ENCODE measurements around the gene THRB.

Gene THRB

DNA sequence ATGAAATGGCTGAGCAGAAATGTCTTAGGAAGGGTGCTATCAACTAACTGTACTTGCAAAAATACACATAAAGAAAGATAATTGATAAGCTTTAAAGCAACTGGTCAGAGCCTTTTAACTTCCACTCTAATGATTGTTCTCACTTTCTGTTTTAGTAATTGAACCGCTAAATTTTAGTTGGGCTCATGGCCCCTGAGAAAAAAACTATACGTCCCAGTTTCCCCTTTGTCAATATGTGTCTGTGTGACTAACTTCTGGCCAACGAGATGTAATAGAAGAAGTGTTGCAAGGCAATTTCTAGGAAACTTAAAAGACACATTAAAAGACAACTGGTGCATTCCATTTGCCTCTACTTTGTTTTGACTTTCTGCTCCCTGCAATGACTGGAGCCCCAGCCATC is 325.7 kb downstream of the THRB start:
- TF ChIP-seq OVOL3 (tag by site-specific recombination; IDR thresholded peaks at IDR 0.05) (no peak), GFI1B (tag by site-specific recombination; IDR thresholded peaks at IDR 0.05) (no peak), KLF8 (tag by site-specific recombination; IDR thresholded peaks at IDR 0.05) (no peak), ZNF510 (tag by site-specific recombination; IDR thresholded peaks at IDR 0.05; ENCODE audit: insufficient replicate concordance) (no peak), ZNF266 (tag by site-specific recombination; IDR thresholded peaks at IDR 0.05; ENCODE audit: low read depth) (no peak), ZNF529 (tag by site-specific recombination; IDR thresholded peaks at IDR 0.05; ENCODE audit: insufficient replicate concordance) (no peak), SALL2 (tag by site-specific recombination; IDR thresholded peaks at IDR 0.05; ENCODE audit: borderline replicate concordance) (no peak), ZNF530 (tag by site-specific recombination; IDR thresholded peaks at IDR 0.05; ENCODE audit: low read depth) (no peak), ZFHX2 (tag by site-specific recombination; conservative IDR thresholded peaks at IDR 0.05) (no peak), HOXA7 (CRISPR knock-in tag; IDR thresholded peaks at IDR 0.05; ENCODE audit: borderline replicate concordance) (no peak), ZNF777 (tag by site-specific recombination; IDR thresholded peaks at IDR 0.05; ENCODE audit: borderline replicate concordance) (no peak)
- TF ChIP-seq, protein P1, sequence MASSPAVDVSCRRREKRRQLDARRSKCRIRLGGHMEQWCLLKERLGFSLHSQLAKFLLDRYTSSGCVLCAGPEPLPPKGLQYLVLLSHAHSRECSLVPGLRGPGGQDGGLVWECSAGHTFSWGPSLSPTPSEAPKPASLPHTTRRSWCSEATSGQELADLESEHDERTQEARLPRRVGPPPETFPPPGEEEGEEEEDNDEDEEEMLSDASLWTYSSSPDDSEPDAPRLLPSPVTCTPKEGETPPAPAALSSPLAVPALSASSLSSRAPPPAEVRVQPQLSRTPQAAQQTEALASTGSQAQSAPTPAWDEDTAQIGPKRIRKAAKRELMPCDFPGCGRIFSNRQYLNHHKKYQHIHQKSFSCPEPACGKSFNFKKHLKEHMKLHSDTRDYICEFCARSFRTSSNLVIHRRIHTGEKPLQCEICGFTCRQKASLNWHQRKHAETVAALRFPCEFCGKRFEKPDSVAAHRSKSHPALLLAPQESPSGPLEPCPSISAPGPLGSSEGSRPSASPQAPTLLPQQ (tag by site-specific recombination; IDR thresholded peaks at IDR 0.05) = no peak
- TF ChIP-seq, protein P2, sequence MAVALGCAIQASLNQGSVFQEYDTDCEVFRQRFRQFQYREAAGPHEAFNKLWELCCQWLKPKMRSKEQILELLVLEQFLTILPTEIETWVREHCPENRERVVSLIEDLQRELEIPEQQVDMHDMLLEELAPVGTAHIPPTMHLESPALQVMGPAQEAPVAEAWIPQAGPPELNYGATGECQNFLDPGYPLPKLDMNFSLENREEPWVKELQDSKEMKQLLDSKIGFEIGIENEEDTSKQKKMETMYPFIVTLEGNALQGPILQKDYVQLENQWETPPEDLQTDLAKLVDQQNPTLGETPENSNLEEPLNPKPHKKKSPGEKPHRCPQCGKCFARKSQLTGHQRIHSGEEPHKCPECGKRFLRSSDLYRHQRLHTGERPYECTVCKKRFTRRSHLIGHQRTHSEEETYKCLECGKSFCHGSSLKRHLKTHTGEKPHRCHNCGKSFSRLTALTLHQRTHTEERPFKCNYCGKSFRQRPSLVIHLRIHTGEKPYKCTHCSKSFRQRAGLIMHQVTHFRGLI (tag by site-specific recombination; IDR thresholded peaks at IDR 0.05) = no peak
- TF ChIP-seq, protein P3, sequence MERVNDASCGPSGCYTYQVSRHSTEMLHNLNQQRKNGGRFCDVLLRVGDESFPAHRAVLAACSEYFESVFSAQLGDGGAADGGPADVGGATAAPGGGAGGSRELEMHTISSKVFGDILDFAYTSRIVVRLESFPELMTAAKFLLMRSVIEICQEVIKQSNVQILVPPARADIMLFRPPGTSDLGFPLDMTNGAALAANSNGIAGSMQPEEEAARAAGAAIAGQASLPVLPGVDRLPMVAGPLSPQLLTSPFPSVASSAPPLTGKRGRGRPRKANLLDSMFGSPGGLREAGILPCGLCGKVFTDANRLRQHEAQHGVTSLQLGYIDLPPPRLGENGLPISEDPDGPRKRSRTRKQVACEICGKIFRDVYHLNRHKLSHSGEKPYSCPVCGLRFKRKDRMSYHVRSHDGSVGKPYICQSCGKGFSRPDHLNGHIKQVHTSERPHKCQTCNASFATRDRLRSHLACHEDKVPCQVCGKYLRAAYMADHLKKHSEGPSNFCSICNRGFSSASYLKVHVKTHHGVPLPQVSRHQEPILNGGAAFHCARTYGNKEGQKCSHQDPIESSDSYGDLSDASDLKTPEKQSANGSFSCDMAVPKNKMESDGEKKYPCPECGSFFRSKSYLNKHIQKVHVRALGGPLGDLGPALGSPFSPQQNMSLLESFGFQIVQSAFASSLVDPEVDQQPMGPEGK (tag by site-specific recombination; IDR thresholded peaks at IDR 0.05) = no peak
- Histone ChIP-seq H3K9me3 (ENCODE audit: control insufficient read depth, insufficient read depth, low read depth, low read length) (no peaks in the 10 kb centered on the region), H3K36me3 (ENCODE audit: control insufficient read depth in 2 of 2, insufficient read depth in 1 of 2, low read length in 2 of 2) (no peaks in the 10 kb centered on the region), H3K27ac (ENCODE audit: extremely low read depth, low read depth, low read length) (no peak overlapping the region), H3K4me3 (ENCODE audit: low read depth, low read length) (no peak overlapping the region), H3K4me1 (ENCODE audit: control insufficient read depth, insufficient read depth, low read length) (no peaks in the 10 kb centered on the region)
- ChIA-PET POLR2A (no interaction called here), CTCF (interaction anchor here (2.3 kb wide), 1 partner anchor 17 kb away, joined by 8 read pairs; no protein-coding TSS in a partner anchor)

DNA sequence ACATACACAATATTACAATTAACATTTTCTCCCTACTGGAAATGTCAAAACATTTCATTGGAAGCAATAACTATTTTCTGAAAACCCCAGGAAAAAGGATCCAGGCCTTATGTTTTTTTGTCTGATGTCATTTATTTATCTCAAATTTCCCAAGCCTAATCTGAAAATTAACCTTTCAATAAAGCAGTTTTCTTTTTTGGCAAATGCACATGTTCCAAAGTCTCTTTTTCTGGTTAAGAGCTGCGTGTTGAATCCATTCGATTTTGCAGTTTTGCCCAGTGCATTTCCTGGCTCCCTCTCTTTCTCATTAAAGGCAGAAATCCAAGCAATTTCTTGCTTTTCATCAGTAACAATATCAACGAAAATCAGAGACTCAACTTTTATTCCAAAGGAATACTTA is 327.2 kb downstream of the THRB start:
- Histone ChIP-seq H3K27ac (ENCODE audit: extremely low read depth, low read depth, low read length) (no peak overlapping the region), H3K4me1 (ENCODE audit: control insufficient read depth, insufficient read depth, low read length) (no peaks in the 10 kb centered on the region), H3K4me3 (ENCODE audit: low read depth, low read length) (no peak overlapping the region), H3K36me3 (ENCODE audit: control insufficient read depth in 2 of 2, insufficient read depth in 1 of 2, low read length in 2 of 2) (no peaks in the 10 kb centered on the region), H3K9me3 (ENCODE audit: control insufficient read depth, insufficient read depth, low read depth, low read length) (no peaks in the 10 kb centered on the region)
- CTCF ChIA-PET = interaction anchor here (0.7 to 2.3 kb wide), 2 partner anchors 19 to 181 kb away, joined by 3 to 8 read pairs; no protein-coding TSS in a partner anchor
- POLR2A ChIA-PET = no interaction called here
- TF ChIP-seq OVOL3 (tag by site-specific recombination; IDR thresholded peaks at IDR 0.05) = no peak
- TF ChIP-seq, protein P4, sequence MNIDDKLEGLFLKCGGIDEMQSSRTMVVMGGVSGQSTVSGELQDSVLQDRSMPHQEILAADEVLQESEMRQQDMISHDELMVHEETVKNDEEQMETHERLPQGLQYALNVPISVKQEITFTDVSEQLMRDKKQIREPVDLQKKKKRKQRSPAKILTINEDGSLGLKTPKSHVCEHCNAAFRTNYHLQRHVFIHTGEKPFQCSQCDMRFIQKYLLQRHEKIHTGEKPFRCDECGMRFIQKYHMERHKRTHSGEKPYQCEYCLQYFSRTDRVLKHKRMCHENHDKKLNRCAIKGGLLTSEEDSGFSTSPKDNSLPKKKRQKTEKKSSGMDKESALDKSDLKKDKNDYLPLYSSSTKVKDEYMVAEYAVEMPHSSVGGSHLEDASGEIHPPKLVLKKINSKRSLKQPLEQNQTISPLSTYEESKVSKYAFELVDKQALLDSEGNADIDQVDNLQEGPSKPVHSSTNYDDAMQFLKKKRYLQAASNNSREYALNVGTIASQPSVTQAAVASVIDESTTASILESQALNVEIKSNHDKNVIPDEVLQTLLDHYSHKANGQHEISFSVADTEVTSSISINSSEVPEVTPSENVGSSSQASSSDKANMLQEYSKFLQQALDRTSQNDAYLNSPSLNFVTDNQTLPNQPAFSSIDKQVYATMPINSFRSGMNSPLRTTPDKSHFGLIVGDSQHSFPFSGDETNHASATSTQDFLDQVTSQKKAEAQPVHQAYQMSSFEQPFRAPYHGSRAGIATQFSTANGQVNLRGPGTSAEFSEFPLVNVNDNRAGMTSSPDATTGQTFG (tag by site-specific recombination; IDR thresholded peaks at IDR 0.05; ENCODE audit: borderline replicate concordance) = no peak
- no peak for TF ChIP-seq ZNF654 (tag by site-specific recombination; IDR thresholded peaks at IDR 0.05; ENCODE audit: low read depth)
